ENCODE results near the gene ZDHHC1.

- TF ChIP-seq POLR2AphosphoS5 (IDR thresholded peaks at IDR 0.05) (no peak), POLR2A (IDR thresholded peaks at IDR 0.05) (no peak)
- TF ChIP-seq, protein P1, sequence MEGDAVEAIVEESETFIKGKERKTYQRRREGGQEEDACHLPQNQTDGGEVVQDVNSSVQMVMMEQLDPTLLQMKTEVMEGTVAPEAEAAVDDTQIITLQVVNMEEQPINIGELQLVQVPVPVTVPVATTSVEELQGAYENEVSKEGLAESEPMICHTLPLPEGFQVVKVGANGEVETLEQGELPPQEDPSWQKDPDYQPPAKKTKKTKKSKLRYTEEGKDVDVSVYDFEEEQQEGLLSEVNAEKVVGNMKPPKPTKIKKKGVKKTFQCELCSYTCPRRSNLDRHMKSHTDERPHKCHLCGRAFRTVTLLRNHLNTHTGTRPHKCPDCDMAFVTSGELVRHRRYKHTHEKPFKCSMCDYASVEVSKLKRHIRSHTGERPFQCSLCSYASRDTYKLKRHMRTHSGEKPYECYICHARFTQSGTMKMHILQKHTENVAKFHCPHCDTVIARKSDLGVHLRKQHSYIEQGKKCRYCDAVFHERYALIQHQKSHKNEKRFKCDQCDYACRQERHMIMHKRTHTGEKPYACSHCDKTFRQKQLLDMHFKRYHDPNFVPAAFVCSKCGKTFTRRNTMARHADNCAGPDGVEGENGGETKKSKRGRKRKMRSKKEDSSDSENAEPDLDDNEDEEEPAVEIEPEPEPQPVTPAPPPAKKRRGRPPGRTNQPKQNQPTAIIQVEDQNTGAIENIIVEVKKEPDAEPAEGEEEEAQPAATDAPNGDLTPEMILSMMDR (IDR thresholded peaks at IDR 0.05) = no peak
Observed at GRCh38 chr16:67346341-67346740, 69.9 kb downstream of the ZDHHC1 start.
